Measurements from ENCODE around the gene MYO5C.
A peak's percentile ranks its signal among the peaks of the same experiment; 100 is the strongest.

The MYO5C gene

GRCh38 chr15:52162876-52163275 is 132.7 kb downstream of the MYO5C start:
- no peak for DNase-seq (ENCODE audit: low spot score in 2 of 2)
- H3K4me1 Mint-ChIP-seq = peaks cover 28% of the 10 kb centered on the region
- H3K27ac Mint-ChIP-seq = no peak overlapping the region
- H3K27me3 Mint-ChIP-seq = no peaks in the 10 kb centered on the region
- peaks cover 29% of the 10 kb centered on the region for H3K36me3 Mint-ChIP-seq
- no peaks in the 10 kb centered on the region for H3K9me3 Mint-ChIP-seq
- no peak overlapping the region for H3K4me3 Mint-ChIP-seq
- no peak for ATAC-seq (ENCODE audit: low read depth)

DNA sequence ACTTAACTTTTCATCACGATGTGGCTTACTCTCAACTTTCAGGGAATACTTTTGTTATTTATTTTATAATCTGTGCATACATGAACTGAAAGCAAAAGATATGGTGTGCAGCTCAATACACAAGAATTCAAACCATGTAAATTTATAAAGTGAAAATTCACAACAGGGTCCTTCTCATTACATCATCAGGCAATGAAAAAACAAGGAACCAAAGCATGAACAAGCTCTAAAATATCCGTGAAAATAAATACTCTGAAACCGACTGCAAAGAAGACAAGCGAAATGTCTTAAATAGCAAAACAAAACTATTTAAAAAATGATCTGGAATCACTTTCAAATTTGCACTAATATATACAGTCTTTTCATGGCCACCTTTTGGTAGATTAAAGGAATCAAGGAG is 133.3 kb downstream of the MYO5C start:
- Mint-ChIP-seq H3K27ac (no peak overlapping the region), H3K4me1 (peaks cover 24% of the 10 kb centered on the region), H3K4me3 (no peak overlapping the region), H3K36me3 (peaks cover 29% of the 10 kb centered on the region), H3K9me3 (no peaks in the 10 kb centered on the region), H3K27me3 (no peaks in the 10 kb centered on the region)
- DNase-seq (ENCODE audit: low spot score in 2 of 2) (no peak), ATAC-seq (ENCODE audit: low read depth) (no peak)

DNA sequence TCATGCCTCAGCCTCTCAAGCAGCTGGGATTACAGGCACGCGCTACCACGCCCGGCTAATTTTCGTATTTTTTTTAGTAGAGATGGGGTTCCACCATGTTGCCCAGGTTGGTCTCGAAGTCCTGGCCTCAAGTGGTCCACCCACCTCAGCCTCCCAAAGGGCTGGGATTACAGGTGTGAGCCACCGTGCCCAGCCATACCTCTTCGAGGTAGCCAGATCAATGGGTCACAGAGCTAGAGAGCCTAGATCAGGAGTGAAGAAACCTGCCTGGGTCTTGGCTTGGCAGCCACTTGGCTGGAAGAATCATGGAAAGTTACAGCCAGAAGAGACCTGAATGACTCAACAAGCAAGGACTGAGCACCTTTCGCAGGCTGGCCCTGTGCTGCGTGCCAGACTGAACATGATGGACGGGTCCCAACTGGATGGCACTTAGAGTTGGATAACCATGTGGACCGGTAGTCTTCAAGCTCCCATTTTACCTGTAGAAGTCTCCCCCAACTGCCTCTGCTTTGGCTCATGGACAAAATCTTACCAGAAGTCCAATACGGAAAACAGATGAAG is 134.1 kb downstream of the MYO5C start:
- Mint-ChIP-seq H3K4me3 (no peak overlapping the region), H3K27ac (no peak overlapping the region), H3K9me3 (no peaks in the 10 kb centered on the region), H3K36me3 (peaks cover 29% of the 10 kb centered on the region), H3K27me3 (no peaks in the 10 kb centered on the region), H3K4me1 (peaks cover 22% of the 10 kb centered on the region)
- DNase-seq (ENCODE audit: low spot score in 2 of 2) (no peak), ATAC-seq (ENCODE audit: low read depth) (no peak)

DNA sequence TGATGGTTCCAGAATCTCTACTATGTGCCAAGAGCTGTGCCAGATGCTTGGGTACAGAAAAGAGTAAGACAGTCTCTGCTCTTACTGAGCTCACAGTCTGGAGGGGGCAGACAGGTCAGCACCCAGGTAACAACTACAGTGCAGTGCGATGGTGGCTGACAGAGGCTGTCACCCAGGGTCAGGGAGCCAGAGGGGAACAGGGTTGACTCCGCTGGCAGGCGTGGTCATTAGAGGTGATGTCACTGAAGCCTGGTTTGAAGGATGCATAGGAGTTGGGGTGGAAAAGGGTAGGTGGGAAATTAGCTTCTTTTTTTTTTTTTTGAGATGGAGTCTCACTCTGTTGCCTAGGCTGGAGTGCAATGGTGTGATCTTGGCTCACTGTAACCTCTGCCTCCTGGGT is 136.0 kb downstream of the MYO5C start:
- Mint-ChIP-seq H3K4me3 (no peak overlapping the region), H3K9me3 (no peaks in the 10 kb centered on the region), H3K27ac (no peak overlapping the region), H3K4me1 (peaks cover 9% of the 10 kb centered on the region), H3K36me3 (peaks cover 31% of the 10 kb centered on the region), H3K27me3 (no peaks in the 10 kb centered on the region)
- no peak for DNase-seq (ENCODE audit: low spot score in 2 of 2)
- no peak for ATAC-seq (ENCODE audit: low read depth)

- Mint-ChIP-seq H3K9me3 (no peaks in the 10 kb centered on the region), H3K4me1 (peaks cover 7% of the 10 kb centered on the region), H3K4me3 (no peak overlapping the region), H3K27ac (no peak overlapping the region), H3K27me3 (no peaks in the 10 kb centered on the region), H3K36me3 (peaks cover 32% of the 10 kb centered on the region)
- no peak for DNase-seq (ENCODE audit: low spot score in 2 of 2)
- no peak for ATAC-seq (ENCODE audit: low read depth)
Observed at GRCh38 chr15:52158084-52158765, 137.4 kb downstream of the MYO5C start.

- Mint-ChIP-seq H3K9me3 (no peaks in the 10 kb centered on the region), H3K36me3 (peaks cover 31% of the 10 kb centered on the region), H3K27ac (no peak overlapping the region), H3K4me1 (peaks cover 9% of the 10 kb centered on the region), H3K4me3 (no peak overlapping the region), H3K27me3 (no peaks in the 10 kb centered on the region)
- no peak for ATAC-seq (ENCODE audit: low read depth)
- no peak for DNase-seq (ENCODE audit: low spot score in 2 of 2)
Observed at GRCh38 chr15:52155878-52156277, 139.7 kb downstream of the MYO5C start.

- DNase-seq (ENCODE audit: low spot score in 2 of 2) = no peak
- no peak for ATAC-seq (ENCODE audit: low read depth)
Observed at GRCh38 chr15:52154896-52155865, 140.4 kb downstream of the MYO5C start.

GRCh38 chr15:52153900-52154895 is 141.4 kb downstream of the MYO5C start:
- ATAC-seq (ENCODE audit: low read depth) (no peak), DNase-seq (ENCODE audit: low spot score in 2 of 2) (no peak)
- peaks cover 7% of the 10 kb centered on the region for H3K4me1 Mint-ChIP-seq
- peak overlapping the region; percentile 6 for H3K27ac Mint-ChIP-seq
- no peak overlapping the region for H3K4me3 Mint-ChIP-seq
- no peaks in the 10 kb centered on the region for H3K27me3 Mint-ChIP-seq
- H3K9me3 Mint-ChIP-seq = no peaks in the 10 kb centered on the region
- peaks cover 27% of the 10 kb centered on the region for H3K36me3 Mint-ChIP-seq

More at GRCh38 chr15:52154896-52155865, 140.4 kb downstream of the MYO5C start:
- Mint-ChIP-seq H3K4me3 (no peak overlapping the region), H3K27ac (no peak overlapping the region), H3K36me3 (peaks cover 27% of the 10 kb centered on the region), H3K9me3 (no peaks in the 10 kb centered on the region), H3K4me1 (peaks cover 9% of the 10 kb centered on the region), H3K27me3 (no peaks in the 10 kb centered on the region)

DNA sequence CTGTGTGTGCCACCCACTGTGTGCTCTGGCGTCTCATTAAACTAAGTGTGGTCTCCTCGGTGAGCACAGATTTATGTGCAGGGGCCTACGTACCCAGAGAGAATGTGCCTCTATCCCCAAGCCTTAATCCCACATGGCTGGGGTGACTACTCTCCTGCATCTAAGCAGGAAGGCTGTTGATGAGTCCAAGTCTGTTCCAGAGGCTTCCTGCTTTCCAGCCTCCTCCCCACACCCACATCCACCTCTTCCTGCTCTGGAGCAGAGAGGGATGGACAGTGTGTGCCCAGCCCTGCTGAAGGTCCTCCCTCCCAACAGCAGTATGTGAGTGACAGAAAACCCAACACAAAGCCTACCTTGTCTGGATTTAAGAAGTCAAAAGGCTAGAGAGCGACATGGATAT is 144.3 kb downstream of the MYO5C start:
- H3K27ac Mint-ChIP-seq = peak overlapping the region; percentile 20
- H3K36me3 Mint-ChIP-seq = peaks cover 37% of the 10 kb centered on the region
- DNase-seq (ENCODE audit: low spot score in 2 of 2) = no peak
- H3K27me3 Mint-ChIP-seq = no peaks in the 10 kb centered on the region
- no peak overlapping the region for H3K4me3 Mint-ChIP-seq
- peaks cover 5% of the 10 kb centered on the region for H3K4me1 Mint-ChIP-seq
- ATAC-seq (ENCODE audit: low read depth) = no peak
- no peaks in the 10 kb centered on the region for H3K9me3 Mint-ChIP-seq

- Mint-ChIP-seq H3K4me3 (no peak overlapping the region), H3K36me3 (peaks cover 37% of the 10 kb centered on the region)
Observed at GRCh38 chr15:52150871-52151270, 144.7 kb downstream of the MYO5C start.

DNA sequence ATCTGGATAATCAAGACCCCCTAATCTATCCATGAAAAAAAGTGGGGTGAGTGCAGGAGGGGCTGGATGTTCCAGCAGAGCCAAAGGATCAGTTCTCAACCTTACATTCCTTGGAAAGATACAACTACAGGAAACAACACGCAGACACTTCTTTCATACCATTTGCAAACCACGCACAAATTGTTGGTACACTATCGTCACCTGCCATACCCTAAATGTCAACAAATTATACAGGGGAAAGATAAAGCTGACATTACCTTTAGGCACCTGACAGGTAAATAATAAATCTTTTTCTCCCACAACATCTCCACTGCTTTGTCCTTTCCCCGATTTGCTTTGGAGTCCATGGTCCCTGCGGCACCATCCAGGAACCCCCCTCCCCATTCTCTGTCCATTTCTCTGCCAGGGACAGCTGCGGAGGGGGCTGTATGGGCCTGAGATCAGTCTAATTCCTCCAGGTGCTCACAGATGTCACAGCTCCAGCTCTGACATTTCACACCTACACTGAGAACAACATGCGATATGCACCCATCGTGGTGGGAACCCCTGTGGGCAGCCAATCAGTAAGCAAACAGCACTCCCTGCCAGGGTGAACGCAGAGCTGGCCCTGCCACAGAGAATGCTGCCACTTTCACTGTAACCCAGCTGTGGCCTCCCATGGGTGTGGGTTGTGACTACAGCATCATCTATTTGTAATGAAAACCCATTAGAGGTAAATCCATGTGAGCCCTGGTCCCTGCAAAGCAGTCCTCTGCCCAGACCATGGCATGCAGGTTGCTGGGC is 145.4 kb downstream of the MYO5C start:
- H3K27ac Mint-ChIP-seq = no peak overlapping the region
- no peaks in the 10 kb centered on the region for H3K9me3 Mint-ChIP-seq
- H3K27me3 Mint-ChIP-seq = no peaks in the 10 kb centered on the region
- ATAC-seq (ENCODE audit: low read depth) = no peak
- H3K4me3 Mint-ChIP-seq = no peak overlapping the region
- H3K36me3 Mint-ChIP-seq = peaks cover 40% of the 10 kb centered on the region
- H3K4me1 Mint-ChIP-seq = peaks cover 3% of the 10 kb centered on the region
- DNase-seq (ENCODE audit: low spot score in 2 of 2) = no peak

More at GRCh38 chr15:52150871-52151270, 144.7 kb downstream of the MYO5C start:
- Mint-ChIP-seq H3K9me3 (no peaks in the 10 kb centered on the region), H3K27ac (peak overlapping the region; percentile 20), H3K27me3 (no peaks in the 10 kb centered on the region), H3K4me1 (peaks cover 3% of the 10 kb centered on the region)
- ATAC-seq (ENCODE audit: low read depth) (peak; percentile 34), DNase-seq (ENCODE audit: low spot score in 2 of 2) (no peak)

DNA sequence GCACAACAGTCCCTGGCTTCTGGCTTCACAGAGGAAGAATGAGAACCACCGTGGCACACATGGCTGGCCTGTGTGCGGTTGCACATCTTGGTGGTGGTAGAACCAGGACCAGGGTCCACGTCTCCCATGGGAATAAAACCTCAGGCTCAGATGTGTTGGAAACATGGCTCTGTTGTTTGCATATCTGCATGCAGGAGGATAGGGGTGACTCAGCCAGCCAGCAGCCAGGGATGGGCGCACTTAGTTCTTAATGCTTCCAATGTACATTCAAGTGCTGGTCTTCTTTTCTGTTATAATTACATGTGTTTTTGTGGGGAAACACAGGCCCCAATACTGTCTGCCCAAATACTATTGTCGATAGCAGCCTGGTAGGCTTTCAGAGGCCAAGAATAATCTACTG is 147.2 kb downstream of the MYO5C start:
- DNase-seq (ENCODE audit: low spot score in 2 of 2) = no peak
- H3K27ac Mint-ChIP-seq = no peak overlapping the region
- peaks cover 3% of the 10 kb centered on the region for H3K4me1 Mint-ChIP-seq
- H3K36me3 Mint-ChIP-seq = peaks cover 42% of the 10 kb centered on the region
- H3K27me3 Mint-ChIP-seq = no peaks in the 10 kb centered on the region
- H3K9me3 Mint-ChIP-seq = no peaks in the 10 kb centered on the region
- H3K4me3 Mint-ChIP-seq = no peak overlapping the region
- no peak for ATAC-seq (ENCODE audit: low read depth)

DNA sequence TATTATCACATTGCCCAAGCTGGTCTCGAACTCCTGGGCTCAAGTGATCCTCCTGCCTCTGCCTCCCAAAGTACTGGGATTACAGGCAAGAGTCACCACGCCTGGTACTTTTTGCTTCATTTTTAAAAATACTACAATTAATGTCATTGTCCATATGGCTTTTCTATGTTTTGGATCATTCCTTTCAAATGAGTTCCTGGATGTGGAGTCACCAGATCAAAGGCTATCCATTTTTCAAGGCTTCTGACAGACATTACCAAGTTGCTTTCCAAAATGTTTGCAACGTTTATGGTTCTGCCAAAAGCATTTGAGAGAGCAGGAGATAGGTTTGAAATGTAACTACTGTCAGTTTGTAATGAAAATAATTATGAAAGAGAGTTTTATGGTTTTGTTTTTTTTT is 148.8 kb downstream of the MYO5C start:
- Mint-ChIP-seq H3K36me3 (peaks cover 42% of the 10 kb centered on the region), H3K4me1 (peaks cover 3% of the 10 kb centered on the region), H3K4me3 (no peak overlapping the region), H3K27ac (no peak overlapping the region), H3K27me3 (no peaks in the 10 kb centered on the region), H3K9me3 (no peaks in the 10 kb centered on the region)
- ATAC-seq (ENCODE audit: low read depth) (no peak), DNase-seq (ENCODE audit: low spot score in 2 of 2) (no peak)

Measured in memory B cell (primary cell).